ENCODE measurements around the gene NDUFB4.

NDUFB4 gene

DNA sequence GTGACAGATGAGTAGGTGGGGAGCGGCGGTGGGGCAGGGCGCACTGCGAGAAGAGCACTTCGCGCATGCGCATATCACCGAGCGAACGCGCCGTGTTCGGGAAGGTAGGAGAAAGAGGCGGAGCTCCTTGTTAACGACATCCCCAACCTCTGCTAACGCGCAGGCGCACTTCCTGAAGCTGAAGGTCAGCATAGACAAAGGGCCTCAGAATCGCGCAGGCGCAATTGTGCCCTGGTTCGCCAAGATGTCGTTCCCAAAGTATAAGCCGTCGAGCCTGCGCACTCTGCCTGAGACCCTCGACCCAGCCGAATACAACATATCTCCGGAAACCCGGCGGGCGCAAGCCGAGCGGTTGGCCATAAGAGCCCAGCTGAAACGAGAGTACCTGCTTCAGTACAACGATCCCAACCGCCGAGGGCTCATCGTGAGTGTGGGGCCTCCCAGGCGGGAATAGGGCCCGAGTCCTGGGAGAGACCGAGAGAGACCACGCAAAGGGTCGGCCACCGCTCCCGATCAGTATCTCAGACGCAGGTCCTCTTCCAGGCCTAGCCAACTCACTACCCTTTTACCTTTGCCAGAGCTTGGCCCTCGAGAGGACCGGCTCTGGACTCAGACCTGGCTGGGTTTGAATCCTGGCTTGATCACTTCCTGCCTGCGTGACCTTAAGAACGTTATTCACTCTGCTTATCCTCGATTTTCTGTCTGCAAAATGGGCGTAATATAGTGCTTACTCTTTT is at the start of gene NDUFB4:
Gene NDUFB4 (plus strand): TSS at position 221 of the 737 bp plus-strand sequence. CDS start 24 bp downstream, at position 245.
- peak; percentile 97 for DNase-seq

DNA sequence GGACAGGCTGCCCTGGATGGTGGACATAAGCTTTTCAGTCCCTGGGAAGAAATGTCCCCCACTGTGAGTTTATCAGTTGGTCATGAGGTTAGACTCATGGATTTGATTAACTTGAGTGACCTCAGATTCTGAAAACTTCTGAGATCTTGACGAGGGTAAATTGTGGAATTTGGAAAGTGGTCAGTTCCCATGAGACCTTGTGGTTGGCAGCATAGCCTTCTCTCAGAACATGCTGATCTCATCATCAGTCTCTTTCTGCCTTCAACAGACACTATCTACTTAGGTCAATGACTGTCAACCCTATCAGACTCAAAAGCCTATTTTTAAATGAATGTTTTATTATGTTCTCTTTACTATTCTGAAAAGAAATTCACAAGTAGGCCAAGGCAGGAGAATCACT is 45.6 kb upstream of the NDUFB4 start:
- no peak for DNase-seq

DNA sequence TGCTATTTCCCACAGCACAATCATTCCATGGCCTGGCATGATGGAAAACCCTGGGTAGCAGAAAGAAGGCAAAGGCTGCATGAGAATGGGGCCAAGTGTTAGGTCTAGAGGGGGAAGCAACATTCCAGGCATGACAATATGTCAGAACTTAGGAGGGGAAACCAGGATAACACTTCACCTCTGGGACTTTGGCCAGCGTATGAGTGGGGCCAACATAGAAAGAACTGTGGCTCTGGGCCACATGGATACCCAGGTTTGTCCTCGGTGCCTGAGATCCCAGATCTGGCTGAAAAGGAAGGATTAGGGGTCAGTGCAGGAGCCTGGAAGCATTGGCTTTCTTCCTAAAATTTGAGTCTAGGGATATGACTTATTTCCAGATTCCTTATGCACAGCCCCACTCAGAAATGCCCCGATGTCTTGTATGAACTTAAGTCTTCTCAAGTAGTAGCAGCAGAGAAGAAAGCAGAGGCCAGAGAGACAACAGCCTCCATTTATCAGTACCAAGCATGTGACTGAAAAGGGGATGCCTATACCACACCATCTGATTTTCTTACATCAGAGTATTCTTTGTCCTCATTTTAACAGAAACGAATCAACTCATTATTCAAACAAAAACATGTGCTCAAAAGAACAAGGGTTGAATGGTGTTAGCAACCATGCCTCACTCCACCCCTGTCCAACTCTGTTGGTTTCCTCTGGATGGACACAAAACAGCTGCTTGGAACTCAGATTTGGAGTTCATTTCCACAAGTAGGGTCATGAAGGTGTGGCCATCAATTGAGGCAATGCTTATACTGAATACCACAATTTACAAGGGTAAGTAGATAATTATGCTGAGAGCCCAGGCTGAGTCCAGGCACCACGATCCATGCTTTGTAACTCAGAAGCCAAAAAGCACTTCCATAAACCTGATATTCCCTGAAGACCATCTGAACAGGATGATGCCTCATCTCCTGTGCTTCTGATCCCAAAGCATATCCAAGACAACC is 43.7 kb upstream of the NDUFB4 start:
- DNase-seq: no peak

DNA sequence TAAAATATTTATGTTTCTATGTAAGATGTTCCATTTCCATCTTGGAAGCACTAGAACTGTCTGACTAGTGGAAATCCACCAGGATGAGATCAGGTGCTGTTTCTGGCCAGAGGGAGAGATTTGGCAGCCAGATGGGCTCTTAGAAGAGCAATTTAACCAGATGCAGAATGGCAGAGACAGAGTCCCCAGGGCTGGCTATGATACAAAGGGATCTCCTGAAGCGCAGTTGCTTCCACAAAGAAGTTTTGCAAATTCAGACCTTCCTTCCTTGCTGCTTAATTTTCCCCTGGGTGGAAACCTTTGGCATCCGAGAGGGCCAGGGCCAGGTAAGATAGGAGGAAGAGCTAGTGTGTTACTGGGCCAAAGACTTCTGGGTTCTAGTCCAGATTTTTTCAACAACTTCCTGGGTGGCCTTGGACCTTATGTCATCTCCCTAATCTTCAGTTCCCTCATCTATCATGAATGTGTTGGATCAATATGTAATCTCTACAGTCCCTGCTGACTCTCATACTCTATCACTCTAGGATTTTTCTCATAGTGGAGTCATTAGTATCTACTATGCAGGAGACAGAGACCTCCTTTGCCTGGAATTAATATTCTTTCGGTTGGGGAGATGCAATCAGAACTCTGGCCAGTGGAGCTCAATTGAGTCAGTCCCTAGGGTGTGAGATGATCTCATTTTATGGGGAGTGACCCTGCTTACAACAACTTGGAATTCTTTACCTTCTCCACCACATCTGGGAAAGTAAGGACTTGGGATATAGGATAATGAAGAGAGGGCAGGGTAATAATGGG is 41.1 kb upstream of the NDUFB4 start:
- DNase-seq: no peak

DNA sequence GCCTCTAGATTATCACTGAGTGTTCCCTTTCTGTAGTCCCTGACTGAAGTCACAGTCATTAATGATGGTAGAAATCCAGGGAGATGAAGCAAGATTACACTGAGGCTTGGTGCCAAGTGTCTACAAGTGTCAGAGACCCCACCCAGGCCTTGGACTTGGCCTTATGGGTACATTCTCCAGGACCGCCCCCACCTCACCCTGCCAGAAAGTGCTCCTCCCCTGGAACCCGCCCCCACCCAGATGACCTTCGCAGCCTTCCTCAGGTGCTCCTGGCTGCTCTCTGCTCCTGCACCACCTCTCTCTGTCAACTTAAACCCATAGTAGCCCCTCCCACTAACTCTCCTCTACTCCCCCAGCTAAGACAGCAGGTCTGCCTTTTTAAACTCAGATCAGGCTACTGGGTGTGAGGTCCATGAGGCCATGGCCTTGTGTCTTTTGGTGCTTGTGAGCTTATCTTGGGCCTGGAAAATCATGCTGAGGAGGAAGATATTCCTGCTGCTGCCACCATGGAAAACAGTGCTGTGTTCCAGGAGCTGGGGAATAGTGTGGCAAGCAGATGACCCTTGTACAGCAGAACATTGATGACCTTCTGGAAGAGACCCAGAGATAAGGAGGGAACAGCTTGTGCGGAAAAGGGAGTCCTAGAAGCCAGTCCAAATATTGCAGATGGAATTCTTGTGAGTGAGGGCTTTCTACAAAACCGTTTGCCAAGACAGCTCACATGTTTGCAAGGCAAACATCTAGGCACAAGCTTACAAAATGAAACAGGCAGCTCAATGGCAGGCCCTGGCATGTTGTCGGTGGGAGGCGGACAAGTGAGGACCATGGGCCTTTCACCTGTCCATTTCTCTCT is 40.3 kb upstream of the NDUFB4 start:
- no peak for DNase-seq

- no peak for DNase-seq
Measured at GRCh38 chr3:120557115-120557514, 39.0 kb upstream of the NDUFB4 start.

DNA sequence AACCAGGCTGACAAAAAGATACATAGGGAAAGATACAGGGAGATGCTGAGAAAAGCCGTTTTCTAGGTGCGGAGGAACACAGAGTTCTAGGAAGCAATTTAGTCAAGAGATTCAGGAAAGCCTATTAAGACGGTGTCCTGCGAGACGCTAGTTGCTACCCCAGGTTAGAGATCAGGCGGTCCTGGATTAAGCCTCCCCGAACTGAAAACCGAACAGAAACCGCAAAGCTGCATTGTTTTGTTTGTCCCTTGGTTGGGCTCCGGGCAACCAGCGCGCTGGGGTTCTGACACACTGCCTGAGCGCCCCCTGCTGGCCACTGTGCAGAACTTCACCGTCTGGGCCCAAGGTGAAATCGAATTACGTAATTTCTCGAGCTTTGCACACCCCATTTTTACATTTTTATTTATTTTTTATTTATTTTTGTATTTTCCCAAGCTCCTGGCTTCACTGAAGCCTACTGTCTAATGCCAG is 37.3 kb upstream of the NDUFB4 start:
- peak; percentile 92 for DNase-seq

GRCh38 chr3:120559242-120560061 is 36.7 kb upstream of the NDUFB4 start:
- DNase-seq: peak; percentile 2

DNA sequence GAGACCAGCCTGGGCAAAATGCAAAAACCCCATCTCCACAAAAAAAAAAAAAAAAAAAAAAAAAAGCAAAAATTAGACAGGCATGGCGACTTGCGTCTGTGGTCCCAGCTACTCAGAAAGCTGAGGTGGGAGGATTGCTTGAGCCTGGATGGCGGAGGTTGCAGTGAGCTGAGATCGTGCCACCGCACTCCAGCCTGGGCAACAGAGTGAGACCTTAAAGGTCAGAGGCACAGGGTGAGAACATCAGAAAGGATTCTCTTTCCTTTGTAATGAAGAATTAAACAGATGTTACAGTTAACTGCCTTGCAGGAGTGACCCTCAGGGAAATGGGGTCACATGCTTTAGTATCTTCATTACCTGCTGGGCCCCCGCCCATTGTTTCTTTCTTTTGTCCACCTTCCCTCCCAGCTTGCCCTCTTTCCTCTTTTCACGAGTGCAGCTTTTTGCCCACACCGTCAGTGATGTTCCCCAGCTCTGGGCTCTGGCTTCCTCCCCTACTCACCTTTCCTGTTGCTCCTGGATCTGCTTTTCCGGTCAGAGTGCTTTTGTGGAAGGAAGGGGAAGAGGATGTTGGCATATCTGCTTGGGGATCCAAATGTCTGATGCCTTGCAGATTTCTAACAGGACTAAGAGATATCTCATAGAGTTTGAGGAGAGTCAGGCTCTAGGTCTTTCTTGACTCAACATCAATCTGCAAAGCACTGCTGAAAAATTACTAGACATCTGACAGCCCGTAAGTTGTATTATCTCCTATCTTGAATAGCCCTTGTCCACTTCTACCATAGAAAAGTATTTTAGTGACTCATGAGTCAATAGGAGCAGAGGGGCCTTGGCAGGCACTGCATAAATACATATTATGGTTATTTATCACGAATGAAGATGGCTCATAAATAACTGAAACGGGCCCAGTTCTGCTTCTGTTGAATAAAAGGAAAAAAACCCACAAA is 35.6 kb upstream of the NDUFB4 start:
- DNase-seq: no peak

- peak; percentile 74 for DNase-seq
Measured at GRCh38 chr3:120561251-120562045, 34.7 kb upstream of the NDUFB4 start.

GRCh38 chr3:120563356-120564022 is 32.6 kb upstream of the NDUFB4 start:
- no peak for DNase-seq

- DNase-seq: no peak
Measured at GRCh38 chr3:120566243-120566975, 29.7 kb upstream of the NDUFB4 start.

DNA sequence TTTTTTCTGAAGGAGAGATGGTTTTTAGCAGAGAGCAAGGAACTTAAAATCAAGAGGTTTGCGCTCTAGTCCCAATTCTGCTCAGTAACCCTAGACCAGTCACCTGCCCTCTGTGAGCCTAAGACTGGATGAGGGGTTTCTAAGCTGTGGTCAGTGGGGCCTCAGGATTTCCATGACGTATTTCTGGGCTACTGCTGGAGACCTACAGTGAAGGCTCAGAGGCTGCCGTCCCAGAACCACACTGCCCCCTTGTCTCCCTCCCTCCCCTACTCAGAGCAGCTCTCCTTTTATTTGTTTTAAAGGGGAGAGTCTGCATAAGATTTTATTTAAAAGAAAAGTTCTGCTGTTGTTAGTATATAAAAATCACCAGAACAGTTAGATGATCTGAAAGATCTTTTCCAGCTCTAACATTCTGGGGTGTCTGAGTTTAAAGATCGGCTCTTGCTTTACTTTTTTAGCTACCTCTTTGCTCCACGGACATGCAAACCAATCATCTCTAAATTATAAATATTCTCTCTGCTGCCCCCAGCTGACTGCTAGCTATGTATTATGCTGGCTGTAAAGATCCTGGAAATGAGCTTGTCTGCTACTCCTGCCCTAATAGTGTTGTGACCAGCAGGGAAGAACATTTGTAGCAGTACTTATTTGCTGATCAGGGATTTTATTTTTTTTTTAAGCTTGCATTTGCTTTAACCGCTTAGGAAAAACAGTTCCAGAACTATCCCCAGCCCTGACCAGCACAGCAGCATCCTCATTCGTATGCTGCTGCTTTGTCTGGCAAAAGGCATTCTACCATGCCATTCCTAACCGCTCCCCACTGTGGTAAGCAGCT is 28.6 kb upstream of the NDUFB4 start:
- DNase-seq: peak; percentile 22

DNA sequence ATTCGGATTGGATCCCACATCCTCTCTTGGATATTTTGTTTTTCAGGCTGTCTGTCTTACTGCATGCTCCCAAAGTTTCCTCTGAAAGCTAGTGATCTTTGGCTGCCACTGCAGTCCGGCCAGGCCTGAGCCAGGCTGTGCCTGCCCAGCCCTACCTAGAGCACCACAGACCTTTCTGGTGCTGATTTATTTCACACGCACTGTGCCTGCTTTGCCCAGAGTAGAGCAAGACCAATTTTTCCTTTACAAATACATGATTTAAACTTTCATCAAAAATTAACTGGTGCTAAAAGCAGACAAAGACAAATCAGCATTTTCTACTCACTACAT is 28.0 kb upstream of the NDUFB4 start:
- DNase-seq: no peak

DNA sequence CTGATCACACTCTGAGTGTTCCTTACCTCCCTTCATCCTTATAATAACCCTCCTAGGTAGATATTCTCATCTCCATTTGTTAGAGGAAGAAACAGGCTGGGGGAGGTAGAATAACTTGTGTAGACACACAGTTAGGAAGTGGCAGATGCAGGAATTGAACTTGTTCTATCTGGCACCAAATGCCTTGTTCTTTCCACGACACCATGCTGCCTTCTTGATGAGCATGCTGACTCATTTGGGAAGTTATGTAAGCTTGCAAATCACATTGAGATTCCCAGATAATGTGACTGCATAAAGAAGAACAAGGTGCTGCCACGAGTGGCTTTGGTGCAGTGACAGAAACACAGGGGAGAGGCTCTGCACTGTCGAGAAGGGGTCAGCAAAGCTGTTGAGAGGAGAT is 27.5 kb upstream of the NDUFB4 start:
- no peak for DNase-seq

GRCh38 chr3:120569222-120570057 is 26.7 kb upstream of the NDUFB4 start:
- no peak for DNase-seq
